Colonic mucosa (tissue), 4 donors: Measurements from ENCODE around the gene RNU1-1. TPM values are rescaled to one million over a fixed set of nuclear protein-coding genes. Genes with fewer than 3 reads are reported as not detected.
"Not testable (repeated sequence)": the region's sequence is repeated elsewhere in the genome, so short reads cannot be mapped to it uniquely, and the experiment has no call there.

ENCODE experiments used
- DNase-seq: peaks from one replicate; pipeline ENCODE4 v3.0.0-alpha.2; 2020
- H3K27ac ChIP-seq: fragments of 200-600 bp; one replicate; pipeline ENCODE4 v1.8.0; 2021
- H3K27me3 ChIP-seq: fragments of 200-600 bp; one replicate; pipeline ENCODE4 v1.8.0; 2021
- H3K36me3 ChIP-seq: fragments of 200-600 bp; one replicate; pipeline ENCODE4 v1.8.0; 2021
- H3K4me1 ChIP-seq: fragments of 200-600 bp; one replicate; pipeline ENCODE4 v1.8.0; 2021; ENCODE audit warnings: mild to moderate bottlenecking
- H3K4me3 ChIP-seq: fragments of 200-600 bp; one replicate; pipeline ENCODE4 v1.8.0; 2021
- H3K9ac ChIP-seq, 2 donors: one replicate each; pipeline ENCODE4 v1.7.0; 2013; ENCODE audit warnings: control low read depth in 2 of 2, low read depth in 2 of 2, low read length in 2 of 2
- H3K9me3 ChIP-seq: fragments of 200-600 bp; one replicate; pipeline ENCODE4 v1.8.0; 2021
- CTCF ChIP-seq: fragments of 200-600 bp; IDR thresholded peaks from one replicate; pipeline ENCODE4 v1.8.0; 2022; ENCODE audit warnings: antibody characterized with exemption, mild to moderate bottlenecking
- intact Hi-C: fragments of 100-400 bp; cut with DNase I; formaldehyde crosslinking; loops from one replicate; pipeline ENCODE4 v1.14.1; 2022
- total RNA-seq, 2 donors: library from RNA; stranded (reverse); fragmentation: NEBNext Ultra II Directional in 1 of 2; extraction: Animal tissue kit (Norgen Biotek cat#: 25700) in 1 of 2; gene quantifications; one replicate each; pipeline ENCODE4 v1.2.1, GENCODE V29; 2021
- donor health status: healthy.
- donor health status: DM: no; HTN: no; CAD: no.
- donor health status: DM: no; HTN: no; CAD: no.

The RNU1-1 gene
- total RNA-seq, 2 donors from 2014 or later: 1,159 to 2,517 TPM

DNA sequence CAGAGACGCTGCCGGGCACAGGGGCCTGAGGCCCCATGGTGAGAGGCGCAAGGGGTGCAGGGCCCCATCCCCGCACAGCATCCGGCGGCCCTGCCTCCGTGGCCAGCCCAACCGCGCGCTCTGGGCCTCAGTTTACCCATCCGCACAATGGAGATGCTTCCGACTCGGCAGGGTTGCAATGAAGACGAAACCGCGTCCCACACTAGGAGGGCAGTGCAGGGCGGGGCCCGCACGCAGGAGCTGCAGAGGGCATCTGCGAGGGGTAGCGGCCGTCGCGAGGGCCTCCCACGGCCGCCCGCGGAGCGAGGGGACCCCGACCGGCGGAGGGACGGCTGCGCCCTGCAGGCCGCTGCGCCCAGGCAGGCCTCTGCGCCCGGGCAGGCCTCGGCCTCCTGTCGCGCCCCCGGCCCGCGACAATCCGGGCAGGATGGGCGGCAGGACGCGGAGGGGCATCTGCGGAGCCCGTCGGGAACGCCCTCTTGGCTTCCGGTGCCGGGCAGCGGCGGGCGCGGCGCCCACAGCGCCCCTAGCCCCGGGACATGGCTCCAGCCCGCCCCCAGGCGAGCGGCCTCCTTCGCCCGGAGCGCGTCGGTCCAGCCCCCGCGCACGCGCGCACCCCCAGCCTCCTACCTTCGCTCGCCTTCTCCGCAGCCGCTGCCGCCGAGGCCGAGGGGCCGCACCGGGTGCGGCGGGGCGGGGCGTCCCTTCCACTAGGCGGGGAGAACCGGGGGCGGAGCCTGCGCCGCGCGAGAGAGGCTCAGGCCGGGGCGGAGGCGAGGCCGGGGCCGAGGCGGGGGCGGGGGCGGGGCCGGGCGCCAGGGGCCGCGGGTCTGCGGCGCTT is 15.3 kb downstream of the RNU1-1 start:
- intact Hi-C loops: no loop called here
- DNase-seq: peak; percentile 92

DNA sequence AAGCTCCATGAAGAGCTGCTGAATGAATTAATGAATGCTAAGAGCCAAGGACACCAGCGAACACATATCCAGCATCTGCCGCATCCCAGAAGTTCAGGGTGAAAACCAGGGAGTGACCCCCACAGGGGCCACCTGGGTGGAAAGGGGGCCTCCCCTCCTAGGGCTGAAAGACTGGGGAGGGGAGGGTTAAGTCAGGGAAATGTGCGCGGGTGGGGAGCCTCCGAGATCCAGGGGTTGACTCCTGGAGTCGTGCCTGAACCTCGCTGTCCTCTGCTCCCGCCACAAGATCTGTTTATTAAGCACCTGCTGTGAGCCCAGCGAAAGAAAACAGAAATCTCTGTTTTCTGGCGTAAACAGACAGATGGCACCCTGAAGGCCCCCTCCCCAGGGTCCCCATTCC is 16.0 kb downstream of the RNU1-1 start:
- H3K27me3 ChIP-seq, H3K9ac ChIP-seq, H3K9me3 ChIP-seq, H3K36me3 ChIP-seq, DNase-seq, H3K4me1 ChIP-seq, intact Hi-C loops, H3K27ac ChIP-seq: not testable (repeated sequence)
- H3K4me3 ChIP-seq: peak overlapping the region; percentile 74

More for the DNA sequence above, 15.3 kb downstream of the RNU1-1 start:
- Histone ChIP-seq H3K4me1 (no peaks in the 10 kb centered on the region), H3K27ac (peak overlapping the region; percentile 65), H3K9me3 (no peaks in the 10 kb centered on the region), H3K27me3 (no peaks in the 10 kb centered on the region), H3K9ac (peak overlapping the region; percentile 26 to 81), H3K36me3 (no peaks in the 10 kb centered on the region), H3K4me3 (peak overlapping the region; percentile 74)
- no peak for TF ChIP-seq CTCF

DNA sequence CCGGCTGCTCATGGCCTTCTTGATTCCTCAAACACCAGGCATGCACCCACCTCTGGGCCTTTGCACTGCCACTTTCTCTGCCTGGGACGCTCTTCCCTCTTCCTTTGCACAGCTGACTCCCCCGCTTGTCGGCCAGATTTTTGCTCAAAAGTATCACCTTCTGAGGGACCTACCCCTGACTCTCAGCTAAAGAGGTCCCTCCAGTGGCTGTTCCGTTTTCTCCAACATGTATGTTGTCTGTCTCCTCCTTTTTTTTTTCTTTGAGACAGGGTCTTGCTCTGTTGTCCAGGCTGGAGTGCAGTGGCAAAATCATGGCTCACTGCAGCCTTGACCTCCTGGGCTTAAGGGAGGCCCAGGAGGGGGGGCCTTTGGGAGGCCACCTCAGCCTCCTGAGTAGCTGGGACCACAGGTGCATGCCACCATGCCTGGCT is 16.6 kb downstream of the RNU1-1 start:
- H3K9ac ChIP-seq, H3K9me3 ChIP-seq, DNase-seq, intact Hi-C loops, H3K27me3 ChIP-seq, H3K27ac ChIP-seq, H3K4me3 ChIP-seq, H3K4me1 ChIP-seq, H3K36me3 ChIP-seq: not testable (repeated sequence)

GRCh38 chr1:16493731-16494130 is 20.4 kb downstream of the RNU1-1 start:
- H3K27me3 ChIP-seq, H3K9ac ChIP-seq, H3K36me3 ChIP-seq, H3K4me1 ChIP-seq, H3K27ac ChIP-seq, H3K9me3 ChIP-seq, DNase-seq, intact Hi-C loops, H3K4me3 ChIP-seq: not testable (repeated sequence)

- H3K36me3 ChIP-seq, intact Hi-C loops, H3K9me3 ChIP-seq, H3K27me3 ChIP-seq, DNase-seq, H3K9ac ChIP-seq, H3K4me3 ChIP-seq, H3K27ac ChIP-seq, H3K4me1 ChIP-seq: not testable (repeated sequence)
Observed at GRCh38 chr1:16492937-16493336, 21.1 kb downstream of the RNU1-1 start.

- no peak overlapping the region for H3K27ac ChIP-seq
- intact Hi-C loops: no loop called here
- no peak overlapping the region for H3K9ac ChIP-seq
- H3K9me3 ChIP-seq: no peaks in the 10 kb centered on the region
- no peak for DNase-seq
- no peak for TF ChIP-seq CTCF
- H3K36me3 ChIP-seq: no peaks in the 10 kb centered on the region
- H3K4me1 ChIP-seq: no peaks in the 10 kb centered on the region
- H3K27me3 ChIP-seq: no peaks in the 10 kb centered on the region
- no peak overlapping the region for H3K4me3 ChIP-seq
Observed at GRCh38 chr1:16491056-16491675, 22.9 kb downstream of the RNU1-1 start.

GRCh38 chr1:16489195-16489880 is 24.7 kb downstream of the RNU1-1 start:
- intact Hi-C loops, DNase-seq, H3K27me3 ChIP-seq, H3K9ac ChIP-seq, H3K36me3 ChIP-seq, H3K4me1 ChIP-seq, H3K27ac ChIP-seq, H3K9me3 ChIP-seq, H3K4me3 ChIP-seq: not testable (repeated sequence)

- DNase-seq, H3K27ac ChIP-seq, H3K36me3 ChIP-seq, intact Hi-C loops, H3K4me3 ChIP-seq, H3K27me3 ChIP-seq, H3K4me1 ChIP-seq, H3K9me3 ChIP-seq, H3K9ac ChIP-seq: not testable (repeated sequence)
Observed at GRCh38 chr1:16487011-16487410, 27.1 kb downstream of the RNU1-1 start.

DNA sequence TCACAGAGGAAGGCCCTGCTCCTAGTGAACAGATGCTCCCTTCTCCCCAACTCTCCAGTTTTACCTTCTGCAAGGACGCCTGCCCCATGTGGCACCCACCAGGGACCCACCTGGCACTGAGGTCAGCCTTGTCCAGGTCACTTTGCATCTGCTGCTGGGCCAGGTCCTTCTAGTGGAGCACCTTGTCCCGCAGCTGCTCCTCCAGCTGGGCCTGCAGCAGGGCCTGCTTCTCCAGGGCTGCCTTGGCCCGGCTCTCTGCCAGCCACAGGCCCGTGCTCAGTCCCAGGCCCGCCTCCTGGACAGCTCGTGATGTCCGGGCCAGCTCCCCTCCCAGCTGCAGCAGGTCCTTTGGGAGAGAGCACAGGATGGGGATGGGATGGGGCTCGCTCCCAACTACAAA is 27.8 kb downstream of the RNU1-1 start:
- H3K4me3 ChIP-seq, H3K36me3 ChIP-seq, DNase-seq, H3K27me3 ChIP-seq, H3K9ac ChIP-seq, H3K9me3 ChIP-seq, H3K27ac ChIP-seq, H3K4me1 ChIP-seq, intact Hi-C loops: not testable (repeated sequence)
